NCI-H1436 treated with DMSO at 0.1 percent for 48 hours (cell line): ENCODE data around the gene GGCT.
A peak's percentile ranks its signal among the peaks of the same experiment; 100 is the strongest.
"Not testable (repeated sequence)": the region's sequence is repeated elsewhere in the genome, so short reads cannot be mapped to it uniquely, and the experiment has no call there.

Experiments
- DNase-seq: peaks from one replicate; lab custom pipeline; 2025; lab: John Stamatoyannopoulos, UW

GGCT gene

DNA sequence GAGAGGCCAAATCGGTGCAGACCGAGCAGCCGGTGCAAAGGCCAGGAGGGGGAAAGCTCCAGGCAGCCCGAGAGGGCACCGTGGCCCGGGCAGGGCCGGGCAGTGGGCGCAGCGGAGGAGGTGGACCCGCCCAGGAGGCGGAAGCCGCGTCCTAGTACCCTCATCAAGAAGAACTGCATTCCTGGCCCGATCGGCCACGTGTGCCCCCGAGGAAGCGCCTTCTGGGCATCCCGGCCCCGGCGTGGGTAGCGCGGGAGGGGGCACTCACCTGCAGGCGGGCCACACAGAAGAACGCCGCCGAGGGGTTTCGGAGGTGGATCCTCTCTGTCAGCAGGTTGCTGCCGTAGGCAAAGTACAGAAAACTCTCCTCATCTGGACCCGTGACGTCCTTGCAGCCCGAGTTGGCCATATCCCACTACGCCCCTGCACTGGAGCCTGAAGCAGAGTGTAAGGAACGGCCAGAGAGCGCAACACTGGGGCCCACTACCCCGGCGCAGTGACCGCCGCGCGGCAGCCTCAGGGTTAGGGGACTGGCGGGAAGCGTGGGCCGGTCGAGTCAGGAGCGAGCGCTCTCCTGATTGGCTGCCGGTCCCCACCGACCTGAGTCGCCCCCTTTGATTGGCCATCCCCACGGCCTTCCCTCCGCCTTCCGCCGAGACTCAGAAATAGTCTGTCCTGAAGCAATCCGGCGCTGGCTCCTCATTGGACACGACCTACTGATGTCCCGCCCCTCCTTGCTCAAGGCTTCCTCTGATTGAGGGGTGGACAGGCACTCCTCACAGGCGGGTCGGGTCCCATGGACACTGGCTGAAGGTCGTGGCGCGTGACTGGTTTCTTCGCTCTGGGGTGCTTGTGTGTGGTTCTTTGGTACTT is at the start of gene GGCT:
Gene GGCT, minus strand, starts transcription at position 529 of the 873 bp plus-strand sequence. Its CDS starts 120 bp downstream, at position 409.
- DNase-seq = peak; percentile 91

DNA sequence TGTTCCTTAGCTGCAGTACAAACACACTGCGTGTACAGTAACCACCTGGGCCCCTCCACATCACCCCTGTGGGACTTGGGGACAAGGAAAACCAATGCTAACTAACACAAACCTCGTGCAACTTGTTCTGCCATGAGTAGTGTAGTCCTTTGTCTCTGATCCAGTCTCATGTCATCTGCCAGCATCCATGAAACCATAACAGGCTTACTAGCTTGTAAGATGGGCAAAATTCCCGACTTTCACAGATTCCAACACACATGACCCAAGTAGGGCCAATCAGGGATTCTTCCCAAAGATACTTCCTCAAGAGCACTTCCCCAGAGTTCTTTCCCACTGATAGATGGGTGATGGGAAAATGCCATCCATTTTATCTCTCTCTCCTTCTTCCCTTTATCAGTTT is 48.9 kb upstream of the GGCT start:
- no peak for DNase-seq

DNA sequence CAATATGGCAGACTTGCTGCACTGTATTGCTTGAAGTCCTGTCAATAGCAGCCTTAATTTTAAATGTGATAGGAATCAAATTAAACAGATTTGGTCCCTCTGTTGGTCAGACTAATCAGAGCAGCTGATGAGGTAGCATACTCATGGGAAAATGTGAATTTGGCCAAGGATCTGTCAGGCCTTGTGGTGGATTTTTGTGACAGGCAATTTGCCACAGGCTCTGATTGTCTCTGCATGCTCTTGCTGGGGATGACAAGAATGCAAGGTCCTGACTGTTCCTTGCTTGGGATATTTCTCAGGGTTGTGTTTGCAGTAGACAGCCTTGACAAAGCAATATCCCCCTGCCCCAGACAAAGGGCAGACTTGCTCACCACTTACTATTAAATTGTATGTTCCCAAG is 48.5 kb upstream of the GGCT start:
- DNase-seq = no peak

DNA sequence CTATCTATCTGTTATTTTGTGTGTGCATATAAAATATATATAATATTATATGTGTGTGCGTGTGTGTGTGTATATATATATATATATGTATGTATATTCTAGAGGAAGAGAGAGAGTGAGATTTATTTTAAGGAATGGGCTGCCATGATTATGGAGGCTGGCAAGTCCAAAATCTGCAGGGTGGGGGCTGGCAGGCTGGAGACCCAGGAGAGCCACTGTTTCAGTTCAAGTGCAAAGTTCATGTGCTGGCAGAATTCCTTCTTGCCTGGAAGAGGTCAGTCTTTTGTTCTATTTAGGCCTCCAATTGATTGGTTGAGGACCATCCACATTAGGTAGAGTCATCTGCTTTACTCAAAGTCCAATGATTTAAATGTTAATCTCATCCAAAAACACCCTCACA is 47.7 kb upstream of the GGCT start:
- no peak for DNase-seq

DNA sequence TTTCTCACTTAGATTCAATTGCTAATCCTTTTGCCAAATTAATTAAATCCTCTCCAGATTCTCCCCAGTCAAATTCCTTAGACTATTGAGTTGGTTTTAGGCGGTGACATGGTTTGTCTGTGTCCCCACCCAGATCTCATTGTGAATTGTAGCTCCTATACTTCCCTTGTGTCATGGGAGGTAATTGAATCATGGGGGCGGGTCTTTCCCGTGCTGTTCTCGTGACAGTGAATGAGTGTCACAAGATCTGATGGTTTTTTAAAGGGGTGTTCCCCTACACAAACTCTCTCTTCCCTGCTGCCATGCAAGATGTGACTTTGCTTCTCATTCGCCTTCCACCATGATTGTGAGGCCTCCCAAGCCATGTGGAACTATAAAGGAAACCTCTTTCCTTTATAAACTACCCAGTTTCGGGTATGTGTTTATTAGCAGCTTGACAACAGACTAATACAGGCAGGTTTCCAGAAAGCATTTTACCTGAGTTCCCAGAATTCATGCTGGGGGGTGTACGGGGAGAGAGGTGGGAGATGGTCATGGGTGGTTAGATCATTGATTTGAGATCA is 45.4 kb upstream of the GGCT start:
- DNase-seq = no peak

- DNase-seq = no peak
Observed at GRCh38 chr7:30548845-30549244, 44.2 kb upstream of the GGCT start.

- no peak for DNase-seq
Observed at GRCh38 chr7:30546596-30546995, 42.0 kb upstream of the GGCT start.

GRCh38 chr7:30545791-30546555 is 41.3 kb upstream of the GGCT start:
- no peak for DNase-seq

DNA sequence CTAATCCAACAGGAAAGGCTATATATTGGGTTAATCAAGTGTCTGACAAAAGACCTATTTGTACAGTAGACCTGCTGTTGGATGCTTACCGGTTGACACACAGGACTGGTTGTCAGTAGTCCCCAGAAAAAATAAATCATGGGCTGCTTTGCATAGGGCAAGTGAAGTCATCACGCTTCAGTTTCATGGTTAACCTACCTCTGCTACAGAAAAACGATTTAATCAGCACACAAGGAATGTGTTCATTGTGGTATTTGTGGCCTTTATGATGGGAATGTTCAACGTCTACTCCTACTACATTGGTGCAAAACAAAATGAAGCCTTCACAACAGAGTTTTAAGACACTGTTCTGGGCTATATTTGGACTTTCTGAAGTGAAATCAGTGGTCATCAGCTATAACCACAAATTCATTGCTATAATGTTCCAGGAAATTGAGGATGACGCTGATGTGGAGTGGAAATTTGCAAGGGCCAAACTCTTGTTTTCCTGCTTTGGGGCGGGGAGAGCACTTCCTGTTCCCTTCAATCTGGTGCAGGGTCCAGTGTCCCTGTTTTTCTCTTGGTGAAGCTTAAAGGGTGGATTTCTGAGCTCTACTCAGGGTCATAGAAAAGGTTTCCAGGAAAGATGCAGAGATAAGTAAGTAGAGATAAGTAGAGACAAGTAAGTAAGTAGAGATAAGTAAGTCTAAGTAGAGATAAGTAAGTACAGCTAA is 39.3 kb upstream of the GGCT start:
- no peak for DNase-seq

GRCh38 chr7:30543115-30543514 is 38.5 kb upstream of the GGCT start:
- DNase-seq = not testable (repeated sequence)

GRCh38 chr7:30533886-30534285 is 29.3 kb upstream of the GGCT start:
- no peak for DNase-seq

- DNase-seq = no peak
Observed at GRCh38 chr7:30531286-30531685, 26.7 kb upstream of the GGCT start.

DNA sequence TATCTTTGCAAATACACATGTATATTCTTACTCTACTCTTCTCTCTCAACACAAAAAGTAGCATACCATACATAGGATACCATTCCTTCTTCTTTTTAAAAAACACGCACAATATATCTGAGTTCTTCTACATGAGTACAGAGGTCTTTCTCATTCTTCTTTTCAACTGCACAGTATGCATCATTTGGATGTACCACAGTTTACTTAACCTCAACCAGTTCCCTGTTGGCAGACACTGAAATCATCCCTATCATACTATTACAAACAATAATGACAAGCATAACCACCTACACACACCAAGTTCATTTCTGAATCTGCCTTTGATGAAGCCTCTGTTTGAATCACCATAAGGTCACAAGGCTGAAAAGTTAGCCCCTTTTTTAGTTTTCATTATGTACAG is 25.7 kb upstream of the GGCT start:
- no peak for DNase-seq

DNA sequence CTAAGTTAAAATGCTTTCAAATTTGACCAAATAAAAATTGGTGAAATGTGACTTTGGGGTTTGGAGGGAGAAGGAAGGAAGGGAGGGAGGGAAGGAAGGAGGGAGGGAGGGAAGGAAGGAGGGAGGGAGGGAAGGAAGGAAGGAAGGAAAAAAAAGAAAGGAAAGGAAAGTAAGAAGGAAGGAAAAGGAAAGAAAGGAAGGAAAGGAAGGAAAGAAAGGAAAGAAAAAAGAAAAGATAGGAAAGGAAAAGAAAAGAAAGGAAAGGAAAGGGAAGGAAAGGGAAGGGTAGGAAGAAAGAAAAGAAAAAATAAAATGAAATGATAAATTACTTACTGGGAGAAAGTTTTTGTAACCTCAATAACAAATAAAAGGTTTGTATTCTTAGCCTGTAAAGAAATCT is 24.1 kb upstream of the GGCT start:
- no peak for DNase-seq

- not testable (repeated sequence) for DNase-seq
Observed at GRCh38 chr7:30527297-30527696, 22.7 kb upstream of the GGCT start.

GRCh38 chr7:30526163-30526562 is 21.5 kb upstream of the GGCT start:
- no peak for DNase-seq

DNA sequence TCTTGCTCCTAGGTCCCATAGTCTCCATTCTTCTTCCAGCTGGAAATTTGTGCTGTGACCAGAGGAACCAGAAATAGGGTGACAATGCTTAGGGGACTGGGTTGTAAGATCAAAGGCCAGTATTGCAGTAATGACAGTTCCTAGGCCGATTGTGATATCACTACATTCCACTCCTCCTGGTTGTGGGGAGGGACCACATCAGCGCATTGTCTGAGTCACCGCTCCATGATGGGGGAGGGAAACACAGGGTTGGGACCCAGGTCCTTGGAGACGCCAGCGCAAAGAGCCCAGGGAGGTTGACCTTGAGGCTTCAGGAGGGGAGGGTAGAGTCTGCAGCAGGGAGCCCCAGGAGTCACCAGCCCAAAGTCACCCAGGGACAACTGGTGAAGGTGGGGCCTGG is 20.8 kb upstream of the GGCT start:
- no peak for DNase-seq

DNA sequence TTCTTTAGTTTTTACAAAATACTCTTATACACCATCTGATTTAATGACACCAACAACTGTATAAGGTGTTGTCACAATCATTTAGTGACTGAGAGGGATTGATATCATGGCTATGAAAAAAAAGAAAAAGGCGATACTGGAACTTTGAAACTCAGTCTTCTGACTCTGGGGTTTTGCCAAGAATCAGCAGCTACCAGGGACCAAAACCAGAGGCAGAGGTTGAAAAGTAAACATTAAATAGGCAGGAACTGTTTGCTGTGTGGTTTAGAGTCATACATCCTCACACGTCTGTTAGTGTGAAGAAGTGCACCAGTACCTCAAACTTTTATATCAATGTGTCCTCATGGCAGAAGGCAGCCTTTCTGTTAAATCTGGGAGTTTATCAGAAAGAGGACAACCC is 19.9 kb upstream of the GGCT start:
- DNase-seq = no peak

- DNase-seq = no peak
Observed at GRCh38 chr7:30523466-30523865, 18.8 kb upstream of the GGCT start.

GRCh38 chr7:30522159-30522558 is 17.5 kb upstream of the GGCT start:
- no peak for DNase-seq

DNA sequence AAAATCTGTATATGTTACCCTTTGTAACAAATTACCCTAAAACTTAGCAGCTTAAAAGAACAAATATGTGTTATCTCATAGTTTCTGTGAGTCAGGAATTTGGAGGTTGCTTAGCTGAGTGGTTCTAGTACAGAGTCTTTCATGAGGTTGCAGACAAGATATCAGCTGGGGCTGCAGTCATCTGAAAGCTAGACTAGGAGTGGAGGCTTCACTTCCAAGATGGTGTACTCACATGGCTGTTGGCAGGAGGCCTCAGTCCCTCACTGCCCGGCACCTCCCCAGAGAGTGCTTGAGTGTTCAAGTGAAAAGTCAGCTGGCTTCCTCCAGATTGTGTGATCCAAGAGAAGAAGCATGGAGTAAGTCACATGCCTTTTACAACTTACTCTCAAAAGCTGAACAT is 16.9 kb upstream of the GGCT start:
- no peak for DNase-seq

DNA sequence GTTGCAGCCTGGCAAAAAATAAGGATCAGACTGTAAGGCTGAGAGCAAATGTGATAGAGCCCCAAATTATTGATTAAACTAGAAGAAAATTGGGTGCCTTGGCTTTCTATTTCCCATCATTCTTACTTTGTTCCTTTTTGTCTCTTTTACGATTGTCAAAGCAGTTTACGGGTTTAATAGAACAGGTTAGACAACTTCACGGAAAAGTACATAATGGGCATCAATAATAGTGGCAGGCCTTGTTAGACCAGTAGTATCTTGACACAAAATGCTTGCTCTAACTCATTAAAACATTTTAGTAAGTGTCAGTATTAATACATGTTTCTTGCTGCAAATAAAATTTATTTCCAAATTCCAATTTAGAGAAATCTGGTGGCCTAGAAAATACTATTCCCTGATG is 14.5 kb upstream of the GGCT start:
- DNase-seq = no peak
